Adipocyte (in vitro differentiated cells): ENCODE measurements around the gene MBP.
A peak's percentile ranks its signal among the peaks of the same experiment; 100 is the strongest.

Source experiments
- DNase-seq: peaks from one replicate; pipeline ENCODE4 v3.0.0-alpha.2; 2015; ENCODE audit warnings: low read depth
- H3K27me3 ChIP-seq: replicated peaks from 2 replicates; pipeline ENCODE4 v1.7.0; 2013; ENCODE audit warnings: mild to moderate bottlenecking, low read length, moderate library complexity; ENCODE audit not compliant: control insufficient read depth, insufficient read depth
- H3K36me3 ChIP-seq: 2 replicates; pipeline ENCODE4 v1.7.0; 2013; ENCODE audit warnings: low read length, mild to moderate bottlenecking, moderate library complexity; ENCODE audit not compliant: control insufficient read depth, insufficient read depth, severe bottlenecking
- H3K4me1 ChIP-seq: 2 replicates; pipeline ENCODE4 v1.7.0; 2013; ENCODE audit warnings: mild to moderate bottlenecking, low read length, moderate library complexity; ENCODE audit not compliant: control insufficient read depth, insufficient read depth
- H3K4me3 ChIP-seq: 2 replicates; pipeline ENCODE4 v1.7.0; 2013; ENCODE audit warnings: mild to moderate bottlenecking, low read length, moderate library complexity
- H3K9ac ChIP-seq: 2 replicates; pipeline ENCODE4 v1.7.0; 2013; ENCODE audit warnings: mild to moderate bottlenecking, low read length, moderate library complexity
- H3K9me3 ChIP-seq: 2 replicates; pipeline ENCODE4 v1.7.0; 2013; ENCODE audit warnings: mild to moderate bottlenecking, low read length, moderate library complexity; ENCODE audit not compliant: control insufficient read depth

Gene MBP

GRCh38 chr18:77131652-77132368 is 773 bp downstream of the MBP start:
- H3K4me1 ChIP-seq = peaks cover 54% of the 10 kb centered on the region
- no peaks in the 10 kb centered on the region for H3K9me3 ChIP-seq
- H3K9ac ChIP-seq = peak overlapping the region; percentile 86
- H3K27me3 ChIP-seq = no peaks in the 10 kb centered on the region
- H3K4me3 ChIP-seq = peak overlapping the region; percentile 83
- DNase-seq = peak; percentile 34
- H3K36me3 ChIP-seq = no peaks in the 10 kb centered on the region

GRCh38 chr18:77131100-77131651 is 1.4 kb downstream of the MBP start:
- H3K27me3 ChIP-seq = no peaks in the 10 kb centered on the region
- DNase-seq = no peak

GRCh38 chr18:77130229-77131099 is 2.1 kb downstream of the MBP start:
- Histone ChIP-seq H3K9ac (peak overlapping the region; percentile 86), H3K27me3 (no peaks in the 10 kb centered on the region), H3K4me3 (peak overlapping the region; percentile 83), H3K4me1 (peaks cover 58% of the 10 kb centered on the region), H3K36me3 (no peaks in the 10 kb centered on the region), H3K9me3 (no peaks in the 10 kb centered on the region)
- no peak for DNase-seq

More at GRCh38 chr18:77131100-77131651, 1.4 kb downstream of the MBP start:
- Histone ChIP-seq H3K9ac (peak overlapping the region; percentile 86), H3K9me3 (no peaks in the 10 kb centered on the region), H3K4me3 (peak overlapping the region; percentile 83), H3K36me3 (no peaks in the 10 kb centered on the region), H3K4me1 (peaks cover 58% of the 10 kb centered on the region)

- Histone ChIP-seq H3K9me3 (no peaks in the 10 kb centered on the region), H3K9ac (peak overlapping the region; percentile 46), H3K27me3 (no peaks in the 10 kb centered on the region), H3K4me1 (peaks cover 61% of the 10 kb centered on the region), H3K4me3 (peak overlapping the region; percentile 19), H3K36me3 (no peaks in the 10 kb centered on the region)
- peak; percentile 25 for DNase-seq
Measured at GRCh38 chr18:77129150-77129551, 3.4 kb downstream of the MBP start.

GRCh38 chr18:77127769-77128671 is 4.6 kb downstream of the MBP start:
- Histone ChIP-seq H3K4me3 (peak overlapping the region; percentile 53), H3K9ac (peak overlapping the region; percentile 58), H3K4me1 (peaks cover 50% of the 10 kb centered on the region), H3K27me3 (no peaks in the 10 kb centered on the region), H3K9me3 (no peaks in the 10 kb centered on the region), H3K36me3 (no peaks in the 10 kb centered on the region)
- peak; percentile 81 for DNase-seq

- Histone ChIP-seq H3K4me3 (no peak overlapping the region), H3K27me3 (no peaks in the 10 kb centered on the region), H3K4me1 (peaks cover 36% of the 10 kb centered on the region), H3K9ac (peak overlapping the region; percentile 15), H3K9me3 (no peaks in the 10 kb centered on the region), H3K36me3 (no peaks in the 10 kb centered on the region)
- no peak for DNase-seq
Measured at GRCh38 chr18:77124452-77124922, 8.1 kb downstream of the MBP start.

- H3K27me3 ChIP-seq = no peaks in the 10 kb centered on the region
- peaks cover 27% of the 10 kb centered on the region for H3K4me1 ChIP-seq
- no peaks in the 10 kb centered on the region for H3K9me3 ChIP-seq
- H3K9ac ChIP-seq = no peak overlapping the region
- H3K4me3 ChIP-seq = no peak overlapping the region
- DNase-seq = no peak
- no peaks in the 10 kb centered on the region for H3K36me3 ChIP-seq
Measured at GRCh38 chr18:77123320-77124231, 9.0 kb downstream of the MBP start.

- no peak for DNase-seq
- H3K36me3 ChIP-seq = no peaks in the 10 kb centered on the region
- H3K4me3 ChIP-seq = no peak overlapping the region
- H3K9me3 ChIP-seq = no peaks in the 10 kb centered on the region
- H3K27me3 ChIP-seq = no peaks in the 10 kb centered on the region
- no peak overlapping the region for H3K9ac ChIP-seq
- H3K4me1 ChIP-seq = peaks cover 10% of the 10 kb centered on the region
Measured at GRCh38 chr18:77121523-77121922, 11.1 kb downstream of the MBP start.

GRCh38 chr18:77119851-77120491 is 12.6 kb downstream of the MBP start:
- Histone ChIP-seq H3K4me1 (peaks cover 7% of the 10 kb centered on the region), H3K9ac (no peak overlapping the region), H3K27me3 (no peaks in the 10 kb centered on the region), H3K4me3 (no peak overlapping the region), H3K36me3 (no peaks in the 10 kb centered on the region), H3K9me3 (no peaks in the 10 kb centered on the region)
- DNase-seq = no peak
